Mesenchymal stem cell (in vitro differentiated cells and primary cell): Measurements from ENCODE around the gene RPL27A.

Experiments used
- DNase-seq: peaks from one replicate; pipeline ENCODE4 v3.0.0-alpha.2; 2013
- H2AFZ ChIP-seq: one replicate; pipeline ENCODE4 v1.6.1; 2013; ENCODE audit warnings: low read depth, mild to moderate bottlenecking, control low read depth, inconsistent platforms, low read length, moderate library complexity
- H2AK5ac ChIP-seq: 2 replicates; pipeline ENCODE4 v1.6.1; 2013; ENCODE audit warnings: low read length, moderate library complexity, mild to moderate bottlenecking, inconsistent platforms; ENCODE audit not compliant: severe bottlenecking
- H2BK120ac ChIP-seq: one replicate; pipeline ENCODE4 v1.6.1; 2013; ENCODE audit warnings: low read depth, mild to moderate bottlenecking, inconsistent platforms, low read length, moderate library complexity
- H2BK12ac ChIP-seq, 2 experiments: one replicate each; pipeline ENCODE4 v1.6.1; 2013; ENCODE audit warnings: inconsistent platforms in 2 of 2, low read length in 2 of 2, mild to moderate bottlenecking in 2 of 2, moderate library complexity in 2 of 2, control low read depth in 1 of 2
- H2BK15ac ChIP-seq: one replicate; pipeline ENCODE4 v1.6.1; 2013; ENCODE audit warnings: mild to moderate bottlenecking, low read depth, inconsistent platforms; ENCODE audit not compliant: poor library complexity, severe bottlenecking
- H2BK5ac ChIP-seq: 2 replicates; pipeline ENCODE4 v1.6.1; 2013; ENCODE audit warnings: low read depth, mild to moderate bottlenecking, low read length, control low read depth, inconsistent platforms; ENCODE audit not compliant: poor library complexity, severe bottlenecking
- H3K14ac ChIP-seq, 2 experiments: one replicate each; pipeline ENCODE4 v1.6.1; 2013; ENCODE audit warnings: inconsistent platforms in 2 of 2, low read length in 2 of 2, control low read depth in 1 of 2, mild to moderate bottlenecking in 1 of 2, moderate library complexity in 1 of 2
- H3K18ac ChIP-seq, 2 experiments: one replicate each; pipeline ENCODE4 v1.6.1; 2013; ENCODE audit warnings: inconsistent platforms in 2 of 2, low read length in 2 of 2, control low read depth in 1 of 2, low read depth in 1 of 2, mild to moderate bottlenecking in 1 of 2
- H3K23ac ChIP-seq, 2 experiments: one replicate each; pipeline ENCODE4 v1.6.1; 2013; ENCODE audit warnings: inconsistent platforms in 2 of 2, low read length in 2 of 2, mild to moderate bottlenecking in 2 of 2, moderate library complexity in 2 of 2, control low read depth in 1 of 2
- H3K27ac ChIP-seq: 2 replicates; pipeline ENCODE4 v1.5.1; 2013; ENCODE audit warnings: mild to moderate bottlenecking, moderate library complexity, low read length, control low read depth, inconsistent platforms; ENCODE audit not compliant: poor library complexity, severe bottlenecking
- H3K27me3 ChIP-seq, 2 experiments: 2 replicates each; pipeline versions ENCODE4 v1.6.1 to v1.7.0; 2013; ENCODE audit warnings: low read length in 2 of 2, mild to moderate bottlenecking in 2 of 2, moderate library complexity in 2 of 2, control low read depth in 1 of 2, inconsistent platforms in 1 of 2; ENCODE audit not compliant: control insufficient read depth in 1 of 2, insufficient read depth in 1 of 2
- H3K36me3 ChIP-seq, 2 experiments: 2 replicates each; pipeline versions ENCODE4 v1.6.1 to v1.7.0; 2013; ENCODE audit warnings: low read length in 2 of 2, control low read depth in 1 of 2, inconsistent platforms in 1 of 2, low read depth in 1 of 2, mild to moderate bottlenecking in 1 of 2; ENCODE audit not compliant: insufficient read depth in 2 of 2, control insufficient read depth in 1 of 2
- H3K4ac ChIP-seq, 2 experiments: one replicate each; pipeline ENCODE4 v1.6.1; 2013; ENCODE audit warnings: inconsistent platforms in 2 of 2, low read length in 2 of 2, mild to moderate bottlenecking in 2 of 2, moderate library complexity in 2 of 2, control low read depth in 1 of 2, low read depth in 1 of 2
- H3K4me1 ChIP-seq: 2 replicates; pipeline ENCODE4 v1.6.1; 2013; ENCODE audit warnings: low read depth, low read length, control low read depth; ENCODE audit not compliant: control insufficient read depth, insufficient read depth
- H3K4me2 ChIP-seq: 2 replicates; pipeline ENCODE4 v1.6.1; 2013; ENCODE audit warnings: low read length, mild to moderate bottlenecking, inconsistent platforms; ENCODE audit not compliant: poor library complexity, severe bottlenecking
- H3K4me3 ChIP-seq, 2 experiments: 2 replicates each; pipeline versions ENCODE4 v1.5.1 to v1.7.0; 2013; ENCODE audit warnings: low read length in 2 of 2, mild to moderate bottlenecking in 2 of 2, control low read depth in 1 of 2, low read depth in 1 of 2; ENCODE audit not compliant: insufficient read depth in 1 of 2
- H3K79me1 ChIP-seq: replicated peaks from 2 replicates; pipeline ENCODE4 v1.6.1; 2013; ENCODE audit warnings: mild to moderate bottlenecking, control low read depth, low read length, inconsistent platforms; ENCODE audit not compliant: poor library complexity, severe bottlenecking
- H3K9ac ChIP-seq: 2 replicates; pipeline ENCODE4 v1.7.0; 2013; ENCODE audit warnings: mild to moderate bottlenecking, low read length, moderate library complexity
- H3K9me3 ChIP-seq: 2 replicates; pipeline ENCODE4 v1.7.0; 2013; ENCODE audit warnings: mild to moderate bottlenecking, low read length; ENCODE audit not compliant: control insufficient read depth
- H4K8ac ChIP-seq: one replicate; pipeline ENCODE4 v1.6.1; 2013; ENCODE audit warnings: inconsistent platforms, mild to moderate bottlenecking, low read length, moderate library complexity
- H4K91ac ChIP-seq: one replicate; pipeline ENCODE4 v1.6.1; 2013; ENCODE audit warnings: mild to moderate bottlenecking, low read length, inconsistent platforms
- WGBS: methylation state at CpG from one replicate; pipeline ENCODE4 v1.1.7; 2013; ENCODE audit warnings: mixed read lengths; 5-methylcytosine and 5-hydroxymethylcytosine counted together

RPL27A gene

GRCh38 chr11:8685820-8686219 lies 3.2 kb downstream of the RPL27A start:
- no peak overlapping the region for H3K14ac ChIP-seq
- no peak overlapping the region for H2BK12ac ChIP-seq
- no peak overlapping the region for H3K23ac ChIP-seq
- no peaks in the 10 kb centered on the region for H3K27me3 ChIP-seq
- no peak overlapping the region for H3K27ac ChIP-seq
- H2AK5ac ChIP-seq, result no peak overlapping the region
- no peak for DNase-seq
- H3K4me1 ChIP-seq, result peaks cover 11% of the 10 kb centered on the region
- no peaks in the 10 kb centered on the region for H3K9me3 ChIP-seq
- no peak overlapping the region for H3K4ac ChIP-seq
- H2BK120ac ChIP-seq, result no peak overlapping the region
- H4K91ac ChIP-seq, result no peak overlapping the region
- peaks cover 21 to 50% of the 10 kb centered on the region in 2 experiments for H3K36me3 ChIP-seq
- WGBS, result no CpG with 5 or more reads among the region's 2 CpGs
- H3K4me2 ChIP-seq, result no peak overlapping the region
- no peak overlapping the region for H2AFZ ChIP-seq
- no peak overlapping the region for H3K4me3 ChIP-seq
- peak overlapping the region; percentile 100 for H3K9ac ChIP-seq
- no peak overlapping the region for H2BK5ac ChIP-seq
- H3K79me1 ChIP-seq, result peaks cover 9% of the 10 kb centered on the region
- no peak overlapping the region for H3K18ac ChIP-seq
- no peak overlapping the region for H2BK15ac ChIP-seq
- no peak overlapping the region for H4K8ac ChIP-seq

- no peaks in the 10 kb centered on the region for H3K27me3 ChIP-seq
- peak overlapping the region; percentile 100 for H3K9ac ChIP-seq
- DNase-seq, result no peak
- H3K4me2 ChIP-seq, result no peak overlapping the region
- no peak overlapping the region for H3K27ac ChIP-seq
- no peak overlapping the region for H2BK12ac ChIP-seq
- WGBS, result 98% methylated on average over 7 of the region's 7 CpGs
- no peak overlapping the region for H3K4ac ChIP-seq
- H4K91ac ChIP-seq, result no peak overlapping the region
- no peak overlapping the region for H3K23ac ChIP-seq
- no peak overlapping the region for H3K4me3 ChIP-seq
- peaks cover 21 to 55% of the 10 kb centered on the region in 2 experiments for H3K36me3 ChIP-seq
- no peak overlapping the region for H2AK5ac ChIP-seq
- no peak overlapping the region for H2BK5ac ChIP-seq
- H3K14ac ChIP-seq, result no peak overlapping the region
- no peak overlapping the region for H2AFZ ChIP-seq
- no peaks in the 10 kb centered on the region for H3K9me3 ChIP-seq
- no peak overlapping the region for H3K18ac ChIP-seq
- no peak overlapping the region for H2BK120ac ChIP-seq
- peaks cover 11% of the 10 kb centered on the region for H3K4me1 ChIP-seq
- H4K8ac ChIP-seq, result no peak overlapping the region
- H3K79me1 ChIP-seq, result peaks cover 9% of the 10 kb centered on the region
- no peak overlapping the region for H2BK15ac ChIP-seq
Measured at GRCh38 chr11:8686325-8686724, 3.7 kb downstream of the RPL27A start.

GRCh38 chr11:8688414-8689362 lies 6.1 kb downstream of the RPL27A start:
- H2BK15ac ChIP-seq, result no peak overlapping the region
- H3K27ac ChIP-seq, result peak overlapping the region; percentile 88
- no peaks in the 10 kb centered on the region for H3K27me3 ChIP-seq
- peaks cover 40 to 78% of the 10 kb centered on the region in 2 experiments for H3K36me3 ChIP-seq
- peak overlapping the region; percentile 69 to 88 for H3K4me3 ChIP-seq
- H3K14ac ChIP-seq, result no peak overlapping the region
- no peak overlapping the region for H3K23ac ChIP-seq
- H3K4me2 ChIP-seq, result peak overlapping the region; percentile 83
- H2AK5ac ChIP-seq, result peak overlapping the region; percentile 11
- H2BK120ac ChIP-seq, result no peak overlapping the region
- peaks cover 20% of the 10 kb centered on the region for H3K79me1 ChIP-seq
- peak overlapping the region; percentile 69 to 73 for H3K4ac ChIP-seq
- WGBS, result 8% methylated on average over 56 of the region's 56 CpGs
- no peak overlapping the region for H2BK12ac ChIP-seq
- H4K91ac ChIP-seq, result peak overlapping the region; percentile 88
- H2AFZ ChIP-seq, result no peak overlapping the region
- peaks cover 11% of the 10 kb centered on the region for H3K4me1 ChIP-seq
- no peak overlapping the region for H2BK5ac ChIP-seq
- H4K8ac ChIP-seq, result peak overlapping the region; percentile 100
- peak overlapping the region; percentile 58 to 93 for H3K18ac ChIP-seq
- peak overlapping the region; percentile 100 for H3K9ac ChIP-seq
- peak; percentile 95 for DNase-seq
- H3K9me3 ChIP-seq, result no peaks in the 10 kb centered on the region

GRCh38 chr11:8689726-8690255 lies 7.2 kb downstream of the RPL27A start:
- DNase-seq, result no peak
- H3K79me1 ChIP-seq, result peaks cover 27% of the 10 kb centered on the region
- H3K14ac ChIP-seq, result no peak overlapping the region
- H2BK5ac ChIP-seq, result no peak overlapping the region
- H2BK15ac ChIP-seq, result no peak overlapping the region
- no peaks in the 10 kb centered on the region for H3K27me3 ChIP-seq
- H3K9me3 ChIP-seq, result no peaks in the 10 kb centered on the region
- H2AK5ac ChIP-seq, result no peak overlapping the region
- H4K8ac ChIP-seq, result no peak overlapping the region
- H3K27ac ChIP-seq, result no peak overlapping the region
- H3K36me3 ChIP-seq, result peaks cover 45 to 78% of the 10 kb centered on the region in 2 experiments
- H3K18ac ChIP-seq, result no peak overlapping the region
- no peak overlapping the region for H3K4ac ChIP-seq
- no peak overlapping the region for H2BK12ac ChIP-seq
- peak overlapping the region in 1 of 2 experiments; percentile 88 for H3K4me3 ChIP-seq
- H2AFZ ChIP-seq, result no peak overlapping the region
- H3K23ac ChIP-seq, result peak overlapping the region in 1 of 2 experiments; percentile 64
- H4K91ac ChIP-seq, result no peak overlapping the region
- H2BK120ac ChIP-seq, result no peak overlapping the region
- peaks cover 7% of the 10 kb centered on the region for H3K4me1 ChIP-seq
- peak overlapping the region; percentile 17 for H3K4me2 ChIP-seq
- peak overlapping the region; percentile 100 for H3K9ac ChIP-seq
- WGBS, result 97% methylated on average over 8 of the region's 8 CpGs
